ENCODE results near the gene PPM1H.
A peak's percentile ranks its signal among the peaks of the same experiment; 100 is the strongest.
"Not testable (repeated sequence)": the region's sequence is repeated elsewhere in the genome, so short reads cannot be mapped to it uniquely, and the experiment has no call there.

Gene PPM1H

DNA sequence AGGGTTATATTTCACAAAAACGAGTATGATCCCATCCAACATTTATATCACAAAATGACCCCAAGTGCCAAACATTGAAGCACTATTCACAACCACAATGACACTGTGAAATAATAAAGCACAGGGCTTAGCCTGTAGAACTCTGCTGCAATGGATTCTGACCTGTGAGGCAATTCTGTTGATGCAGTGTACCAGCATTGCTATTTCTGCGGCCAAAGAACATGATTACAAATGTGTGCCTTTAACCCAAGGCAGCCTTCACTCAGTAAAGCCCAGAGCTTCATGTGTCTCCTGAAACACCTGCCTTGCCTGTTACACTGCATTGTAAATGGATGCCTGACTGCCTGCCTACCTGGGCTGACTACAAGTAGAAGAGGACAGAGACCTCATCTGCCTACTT, 158.0 kb downstream of the PPM1H start:
- no peak for DNase-seq (ENCODE audit: insufficient read length, low spot score)
- no peak for FAIRE-seq

DNA sequence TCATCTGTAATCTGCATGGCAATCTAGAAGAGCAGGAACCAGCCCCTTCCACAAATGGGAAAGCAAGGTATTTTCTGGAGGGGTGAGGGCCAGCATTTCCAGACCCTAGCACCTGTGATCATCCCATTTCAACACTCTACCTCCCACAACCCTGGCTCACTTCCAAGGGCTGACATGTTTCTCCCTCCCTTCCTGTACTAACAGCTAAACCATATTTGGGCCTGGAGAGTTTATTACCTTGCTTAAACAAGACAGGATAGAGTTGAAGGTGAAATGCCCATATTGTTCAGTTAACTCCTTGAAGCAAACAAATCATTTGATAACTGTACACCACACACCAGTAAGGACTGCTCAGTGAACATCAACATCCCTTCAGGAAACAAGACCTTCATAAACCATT, 158.4 kb downstream of the PPM1H start:
- DNase-seq (ENCODE audit: insufficient read length, low spot score) (no peak), FAIRE-seq (no peak)

DNA sequence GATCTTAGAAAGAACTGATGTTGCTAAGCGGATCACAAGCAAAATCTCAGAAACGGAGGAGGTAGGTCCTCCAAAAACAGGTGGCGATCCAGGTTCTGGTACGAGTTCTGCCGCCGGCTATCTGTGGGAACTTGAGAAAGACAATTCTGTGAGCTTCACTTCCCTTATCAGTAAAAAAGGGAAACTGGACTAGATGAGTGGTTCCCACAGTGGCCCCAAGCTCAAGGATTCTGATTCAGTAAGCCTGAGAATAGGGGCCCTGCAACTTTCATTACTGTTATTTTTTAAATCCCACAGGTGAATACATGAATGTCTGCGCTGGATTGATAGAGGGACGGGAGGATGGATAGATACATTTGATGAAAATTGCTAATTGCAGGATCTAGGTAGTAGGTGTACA, 160.2 kb downstream of the PPM1H start:
- FAIRE-seq (no peak), DNase-seq (ENCODE audit: insufficient read length, low spot score) (no peak)

DNA sequence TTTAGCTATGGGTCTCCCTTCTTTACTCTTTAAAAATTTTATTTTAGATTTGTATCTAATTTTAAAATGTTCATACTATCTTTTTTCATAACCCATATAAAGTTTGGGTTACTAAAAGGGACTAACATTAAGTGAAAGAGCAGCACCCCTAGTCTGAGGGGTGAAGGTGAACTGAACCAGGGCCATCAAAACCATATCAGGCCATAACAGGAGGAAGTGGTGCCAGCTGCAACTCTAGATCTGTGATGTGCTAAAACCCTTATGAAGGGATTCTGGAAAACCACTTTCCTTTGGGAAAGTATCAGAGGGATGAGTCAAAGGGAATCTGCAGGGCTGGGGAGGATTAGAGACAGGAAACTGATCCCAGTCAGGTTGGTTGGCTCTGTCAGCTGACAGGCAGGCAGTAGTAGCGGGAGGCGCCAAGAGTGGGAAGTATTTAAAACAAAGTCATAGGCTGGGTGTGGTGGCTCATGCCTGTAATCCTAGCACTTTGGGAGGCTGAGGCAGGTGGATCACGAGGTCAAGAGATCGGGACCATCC, 162.5 kb downstream of the PPM1H start:
- peak; percentile 25 for DNase-seq (ENCODE audit: insufficient read length, low spot score)
- no peak for FAIRE-seq

DNA sequence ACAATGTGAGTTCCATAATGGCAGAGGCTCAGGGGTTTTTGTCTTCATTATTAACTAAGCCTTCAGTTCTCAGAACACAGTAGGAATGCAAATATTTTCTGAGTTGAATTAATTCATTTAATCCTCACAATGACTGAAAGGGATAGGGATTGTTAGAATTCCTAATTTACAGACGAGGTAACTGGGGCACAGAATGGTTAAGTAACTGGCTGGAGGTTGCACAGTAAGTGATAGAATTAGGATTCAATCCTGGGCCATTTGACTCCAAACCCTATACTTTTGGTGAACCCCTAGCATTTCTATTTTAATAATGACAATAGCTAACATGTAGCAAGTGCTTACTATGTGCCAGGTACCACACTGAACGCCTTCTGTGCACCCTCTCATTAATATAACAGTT, 163.1 kb downstream of the PPM1H start:
- DNase-seq (ENCODE audit: insufficient read length, low spot score) (no peak), FAIRE-seq (no peak)

DNA sequence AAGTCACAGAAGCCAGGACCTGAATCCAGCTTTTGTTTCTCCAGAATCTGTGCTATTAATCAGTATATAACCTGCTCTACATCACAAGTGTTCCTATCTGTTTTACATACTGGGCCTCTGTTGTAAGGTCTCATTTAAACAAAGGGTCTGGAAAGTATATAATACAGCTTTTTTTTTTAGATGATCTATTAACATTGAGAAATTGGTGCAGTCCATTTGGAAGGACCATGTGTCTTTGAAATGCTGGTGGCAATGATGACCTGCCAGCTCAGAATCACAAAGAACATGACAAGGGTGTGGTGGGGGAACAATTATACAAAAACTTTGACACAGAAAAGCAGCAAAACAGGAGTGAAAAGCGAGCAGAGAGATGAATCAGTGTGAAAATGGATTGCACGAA, 164.6 kb downstream of the PPM1H start:
- no peak for FAIRE-seq
- no peak for DNase-seq (ENCODE audit: insufficient read length, low spot score)

DNA sequence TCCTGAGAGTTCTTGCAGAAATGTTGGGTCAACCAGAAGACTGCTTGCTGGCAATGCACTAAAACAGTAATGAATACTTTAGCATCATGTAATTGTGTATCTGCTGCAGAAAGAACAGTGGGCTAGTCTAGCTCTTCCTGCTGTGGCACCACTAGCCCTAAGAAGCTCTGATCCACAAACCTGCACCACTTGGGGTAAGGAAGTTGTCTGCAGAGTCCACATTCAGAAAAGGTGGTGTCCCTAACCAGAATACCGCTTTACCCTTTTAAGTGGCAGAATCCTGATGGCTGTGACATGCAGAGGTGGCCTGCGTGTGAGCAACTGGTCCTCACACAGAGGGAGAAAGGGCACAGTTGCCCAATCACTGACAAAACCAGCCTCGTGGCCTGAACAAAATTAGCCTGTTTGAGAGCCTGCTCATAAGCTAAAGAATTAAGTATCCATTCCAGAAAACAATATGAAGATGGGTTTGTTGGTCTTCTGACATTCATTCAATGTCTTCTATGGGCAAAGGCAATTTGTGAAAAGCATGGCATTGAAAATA, 165.8 kb downstream of the PPM1H start:
- FAIRE-seq = no peak
- DNase-seq (ENCODE audit: insufficient read length, low spot score) = no peak

DNA sequence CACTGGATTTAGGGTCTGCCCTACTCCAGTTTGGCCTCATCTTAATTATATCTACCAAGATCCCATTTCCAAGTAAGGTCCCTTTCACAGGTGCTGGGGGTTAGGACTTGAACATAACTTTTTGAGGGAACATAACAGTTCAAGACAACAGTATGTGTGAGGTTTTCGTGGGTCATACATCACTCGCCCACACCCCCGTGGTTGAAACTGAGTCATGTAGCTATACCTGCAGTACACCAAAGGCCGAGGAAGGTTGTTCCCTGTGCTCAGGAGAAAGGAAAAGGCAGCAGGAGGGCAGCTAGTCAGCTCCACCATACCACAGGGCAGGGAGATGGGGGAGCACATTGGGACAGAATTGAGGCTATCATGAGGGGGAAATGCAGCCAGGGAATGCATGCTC, 167.0 kb downstream of the PPM1H start:
- no peak for FAIRE-seq
- DNase-seq (ENCODE audit: insufficient read length, low spot score) = no peak

DNA sequence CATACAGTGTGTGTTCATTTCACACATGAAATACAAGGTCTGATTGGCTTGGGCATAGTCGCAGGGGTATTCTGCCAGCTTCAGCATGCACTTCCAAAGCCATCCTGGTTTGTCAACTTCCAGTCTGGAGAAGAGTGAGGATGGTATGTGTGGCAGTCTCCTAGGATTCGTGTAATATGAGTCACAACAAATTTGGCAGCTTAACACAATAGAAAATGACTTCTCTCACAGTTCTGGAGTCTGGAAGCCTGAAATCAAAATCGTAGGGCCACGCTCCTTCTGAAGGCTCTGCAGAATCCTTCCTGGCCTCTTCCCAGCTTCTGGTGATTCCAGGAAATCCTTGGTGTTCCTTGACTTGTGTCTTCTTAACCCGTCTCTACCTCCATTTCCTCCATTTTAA, 167.5 kb downstream of the PPM1H start:
- DNase-seq (ENCODE audit: insufficient read length, low spot score) = peak; percentile 17
- no peak for FAIRE-seq

DNA sequence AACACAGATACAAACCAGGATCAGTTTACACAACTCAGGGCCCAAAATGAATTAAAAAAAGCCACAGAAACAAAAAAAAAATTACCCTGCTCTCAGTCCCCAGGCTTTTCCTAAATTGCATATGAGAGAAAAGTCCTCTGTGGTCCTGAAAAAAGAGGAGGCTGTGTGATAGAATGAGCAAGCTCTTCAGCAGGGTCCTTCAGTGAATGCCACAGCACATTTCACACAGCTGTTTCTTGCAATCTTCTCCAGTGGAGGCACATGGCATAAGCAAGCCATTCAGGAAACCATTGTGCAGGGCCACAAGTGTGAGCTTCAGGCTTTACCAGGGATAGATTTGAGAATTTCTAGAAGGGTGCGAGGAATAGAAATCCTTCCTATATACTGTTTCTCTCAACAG, 168.5 kb downstream of the PPM1H start:
- DNase-seq (ENCODE audit: insufficient read length, low spot score) (no peak), FAIRE-seq (no peak)

DNA sequence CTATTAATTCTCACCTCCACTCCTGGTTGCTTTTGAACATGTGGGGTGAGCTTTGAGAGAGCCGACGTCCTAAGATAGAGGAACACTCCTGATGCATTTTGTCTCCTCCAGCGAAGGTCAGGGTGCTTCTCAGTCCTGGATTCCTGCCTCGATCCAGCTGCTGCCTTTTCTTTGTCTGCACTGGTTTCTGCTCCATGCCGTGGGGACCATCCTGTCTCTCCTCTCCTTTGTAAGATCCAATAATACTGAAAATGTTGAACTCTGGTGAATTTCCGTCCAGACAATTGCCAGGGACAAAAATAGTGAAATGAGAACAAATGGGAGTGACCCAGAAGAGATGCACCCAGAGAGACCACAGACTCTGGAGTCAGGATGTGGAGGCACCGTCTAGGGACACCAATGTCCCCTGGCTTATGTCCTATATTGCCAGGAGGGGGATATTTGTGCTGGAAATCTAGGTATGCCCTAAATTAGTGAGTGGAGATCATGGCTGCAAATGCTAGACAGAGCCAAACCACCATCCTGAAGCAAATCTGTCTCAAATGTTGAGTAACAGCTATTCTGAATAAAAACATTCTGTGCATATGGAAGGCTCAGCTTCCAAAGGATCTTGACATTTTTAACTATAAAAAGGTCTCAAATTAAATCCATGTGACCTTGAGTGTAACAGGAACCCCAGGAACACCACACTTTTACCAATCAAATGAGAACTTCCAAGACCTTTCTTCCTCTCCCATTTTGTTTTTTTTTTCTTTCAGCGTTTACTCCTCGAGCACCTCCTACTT, 170.9 kb downstream of the PPM1H start:
- DNase-seq (ENCODE audit: insufficient read length, low spot score) (no peak), FAIRE-seq (no peak)

DNA sequence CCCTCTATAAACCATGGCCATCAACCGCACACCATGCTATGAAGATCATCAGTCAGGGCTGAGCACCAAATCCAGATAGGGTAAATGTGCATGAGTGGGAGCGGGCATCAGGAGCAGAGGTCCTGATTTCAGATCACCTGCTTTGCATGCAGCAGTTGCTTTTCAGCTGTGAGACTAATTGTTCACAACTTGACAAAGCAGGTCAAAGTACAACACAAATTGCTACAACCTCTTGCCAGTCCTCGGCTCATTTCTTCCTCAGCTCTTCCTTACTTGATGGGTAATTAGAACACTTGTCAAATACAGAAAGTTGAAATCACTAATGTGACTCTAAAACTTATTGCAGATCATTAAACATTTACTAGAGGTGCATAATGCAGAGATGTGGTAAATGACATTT, 171.6 kb downstream of the PPM1H start:
- no peak for DNase-seq (ENCODE audit: insufficient read length, low spot score)
- no peak for FAIRE-seq

DNA sequence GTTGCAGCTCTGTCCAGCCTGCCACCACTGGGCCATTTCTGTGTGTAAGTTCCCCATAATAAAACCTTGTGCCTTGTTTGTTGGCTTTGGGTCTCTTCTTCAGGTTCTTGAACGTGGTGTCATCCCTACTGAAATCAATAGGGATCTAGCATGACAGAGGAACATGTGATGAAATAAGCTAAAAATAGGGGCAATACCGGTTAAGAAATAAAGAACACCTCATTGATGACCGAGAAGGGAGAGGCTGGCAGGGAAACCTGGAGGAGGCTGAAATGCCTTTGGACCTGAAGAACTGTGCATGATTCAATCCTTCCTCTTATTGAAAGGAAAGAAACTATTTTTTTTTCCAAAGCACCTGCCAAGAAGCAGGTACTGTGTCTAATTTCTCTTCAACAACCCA, 172.3 kb downstream of the PPM1H start:
- DNase-seq (ENCODE audit: insufficient read length, low spot score) (no peak), FAIRE-seq (no peak)

DNA sequence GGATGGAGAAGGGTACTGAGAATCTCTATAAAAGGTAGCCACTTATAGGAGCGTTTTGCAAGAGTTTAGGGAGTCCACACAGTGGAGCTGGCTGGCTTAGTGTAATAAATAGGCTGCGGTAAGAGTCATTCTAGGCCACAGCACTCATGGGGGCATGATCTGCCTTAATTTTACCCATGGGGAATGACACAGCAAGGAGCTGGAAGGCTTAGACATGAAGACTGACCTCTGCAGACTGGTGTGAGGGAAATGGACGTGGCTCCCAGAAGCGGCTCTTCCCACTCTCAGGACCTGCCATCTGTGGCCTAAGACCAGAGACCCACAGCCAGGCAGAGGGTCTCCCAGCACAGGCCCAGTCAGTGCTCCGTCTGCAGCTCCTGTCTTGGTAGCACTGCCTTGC, 173.3 kb downstream of the PPM1H start:
- DNase-seq (ENCODE audit: insufficient read length, low spot score) = no peak
- no peak for FAIRE-seq

DNA sequence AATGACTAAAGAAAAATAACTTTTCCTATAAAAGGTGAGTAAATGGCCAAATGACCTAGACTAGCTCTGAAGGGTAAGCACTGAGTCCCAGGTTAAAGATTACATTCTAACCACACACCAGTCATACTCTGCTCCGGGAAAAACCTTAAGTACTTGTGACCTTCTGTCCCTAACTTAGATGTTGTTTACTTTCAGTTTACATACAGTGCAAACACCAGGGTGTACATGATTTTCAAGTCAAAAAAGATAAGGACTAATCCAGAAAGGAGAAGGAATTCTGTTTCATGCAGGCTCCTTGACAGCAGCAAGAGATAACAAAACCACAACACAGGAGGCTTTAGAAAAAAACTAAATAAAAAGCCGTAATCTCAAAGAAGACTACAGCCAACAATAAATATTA, 174.2 kb downstream of the PPM1H start:
- DNase-seq (ENCODE audit: insufficient read length, low spot score) (no peak), FAIRE-seq (no peak)

DNA sequence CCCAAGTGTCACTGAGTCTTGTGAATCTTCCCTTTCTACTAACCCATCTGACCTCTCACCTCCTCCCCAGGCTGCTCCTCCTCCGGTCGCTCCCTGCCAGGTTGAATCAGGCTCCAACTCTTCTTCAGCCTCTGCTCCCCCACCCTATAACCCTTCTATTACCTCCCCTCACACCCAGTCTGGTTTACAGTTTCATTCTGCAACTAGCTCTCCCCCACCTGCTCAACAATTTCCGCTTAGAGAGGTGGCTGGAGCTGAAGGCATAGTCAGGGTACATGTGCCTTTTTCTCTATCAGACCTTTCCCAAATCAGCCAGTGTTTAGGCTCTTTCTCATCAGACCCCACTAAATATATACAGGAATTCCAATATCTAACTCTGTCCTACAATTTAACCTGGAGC, 174.6 kb downstream of the PPM1H start:
- not testable (repeated sequence) for DNase-seq (ENCODE audit: insufficient read length, low spot score); FAIRE-seq

DNA sequence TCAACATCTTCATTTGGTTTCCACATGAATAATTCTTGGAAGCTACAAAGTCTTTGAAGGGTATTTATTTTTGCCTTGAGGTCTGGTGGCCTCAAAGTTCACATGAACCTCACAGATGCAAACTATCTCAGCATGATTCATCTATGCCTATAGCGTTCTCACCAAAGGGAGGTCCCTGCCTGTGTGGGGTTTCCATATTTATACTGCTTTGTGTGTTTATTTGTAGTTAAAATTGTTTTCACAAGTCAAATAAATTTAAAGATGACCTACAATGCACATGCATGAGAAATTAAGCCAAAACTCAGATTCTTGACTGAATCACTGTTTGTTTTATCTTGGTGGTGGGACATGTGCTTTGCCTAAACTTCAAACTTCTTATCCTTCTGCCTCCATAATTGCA, 176.7 kb downstream of the PPM1H start:
- no peak for FAIRE-seq
- DNase-seq (ENCODE audit: insufficient read length, low spot score) = no peak

DNA sequence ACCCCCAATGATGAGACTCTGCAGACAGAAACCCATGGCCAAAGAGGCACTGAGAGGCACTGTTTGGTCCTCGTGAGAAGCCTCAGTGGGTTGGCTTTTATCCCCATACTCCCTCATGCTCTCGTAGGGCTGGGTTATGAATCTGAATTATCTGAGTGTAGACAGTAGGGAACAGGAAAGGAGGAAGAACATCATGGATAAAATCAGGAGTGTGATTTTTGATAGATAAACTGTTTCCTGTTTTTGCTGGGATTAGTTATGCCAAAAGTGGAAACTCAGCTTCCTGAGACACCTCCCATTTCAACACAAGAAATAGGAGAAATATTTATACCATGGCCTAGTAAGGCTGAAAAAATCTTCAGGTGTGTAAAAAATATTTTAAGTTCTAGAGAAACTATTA, 177.9 kb downstream of the PPM1H start:
- no peak for FAIRE-seq
- no peak for DNase-seq (ENCODE audit: insufficient read length, low spot score)

DNA sequence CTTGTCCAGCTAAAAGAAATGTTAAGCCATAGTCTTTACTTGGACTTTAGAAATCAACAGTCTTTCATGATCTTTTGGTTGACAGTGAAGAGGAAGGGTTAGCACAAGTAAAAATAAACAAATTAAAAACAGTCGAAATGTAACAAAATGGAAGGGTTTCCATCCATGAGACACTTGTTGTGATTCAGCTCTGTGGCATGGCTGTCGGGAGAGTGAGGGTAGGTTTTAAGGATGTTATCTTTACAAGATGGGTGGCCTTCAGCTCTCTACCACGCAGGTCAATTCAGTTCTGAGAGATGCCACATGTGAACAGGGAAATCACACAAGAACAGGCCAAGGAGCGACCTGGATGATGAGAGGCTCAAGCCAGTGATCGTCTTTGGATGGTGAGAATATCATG, 180.2 kb downstream of the PPM1H start:
- DNase-seq (ENCODE audit: insufficient read length, low spot score) (no peak), FAIRE-seq (no peak)

DNA sequence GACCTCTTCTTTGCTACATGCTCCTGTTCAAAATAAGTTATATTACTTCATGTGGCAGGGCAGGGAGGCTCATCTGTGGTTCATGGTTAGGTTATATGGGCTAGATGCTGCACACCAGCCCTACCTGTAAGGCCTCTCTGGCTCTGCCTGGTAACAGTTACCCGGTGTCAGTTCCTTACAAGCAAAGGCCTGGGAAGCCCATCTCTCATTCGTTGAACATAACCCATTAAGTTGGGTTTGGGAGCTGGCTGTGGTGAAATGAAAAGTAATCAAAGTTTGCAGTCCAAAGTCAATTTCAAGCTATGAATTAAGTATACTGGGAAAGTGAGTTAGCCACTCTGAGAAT, 183.2 kb downstream of the PPM1H start:
- no peak for FAIRE-seq
- DNase-seq (ENCODE audit: insufficient read length, low spot score) = no peak

DNA sequence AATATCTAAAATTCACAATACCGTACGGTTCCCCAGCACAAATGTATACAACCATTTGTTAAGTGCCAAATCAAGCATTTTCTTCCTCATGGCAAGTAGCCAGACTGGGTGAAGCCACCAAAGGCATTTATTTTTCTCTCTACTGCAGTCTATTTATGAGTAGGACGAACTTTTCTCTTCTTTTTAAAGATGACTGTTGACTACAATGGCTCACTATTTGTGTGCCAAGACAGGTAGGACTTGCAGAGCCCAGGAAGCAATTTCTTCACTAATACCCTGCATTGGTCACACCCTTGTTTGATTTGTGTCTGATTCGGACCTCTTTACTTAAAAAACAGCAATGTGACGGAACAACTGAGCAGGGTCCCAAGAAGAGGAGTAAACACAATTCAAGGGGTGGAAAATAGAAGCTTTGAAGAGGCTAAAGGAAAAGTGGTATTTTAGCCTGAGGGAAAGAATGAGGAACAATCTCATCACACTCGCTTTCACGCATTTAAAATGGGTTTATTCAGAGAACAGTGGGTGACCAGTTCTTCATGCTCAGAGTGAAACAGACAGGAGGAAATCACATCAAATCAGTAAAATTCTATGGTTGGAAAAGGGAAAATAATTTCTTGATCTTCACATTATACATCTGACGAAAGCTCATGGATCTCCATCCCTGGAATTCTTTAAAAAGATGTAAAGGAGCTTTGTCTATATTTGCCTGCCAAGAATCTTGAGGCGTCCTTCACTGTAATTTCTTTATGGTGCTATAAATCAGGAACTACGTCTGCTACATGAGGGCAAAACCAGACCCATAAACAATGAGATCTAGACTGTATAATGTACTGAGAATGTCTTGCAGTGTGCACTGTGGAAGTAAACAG, 183.8 kb downstream of the PPM1H start:
- FAIRE-seq = no peak
- DNase-seq (ENCODE audit: insufficient read length, low spot score) = no peak

DNA sequence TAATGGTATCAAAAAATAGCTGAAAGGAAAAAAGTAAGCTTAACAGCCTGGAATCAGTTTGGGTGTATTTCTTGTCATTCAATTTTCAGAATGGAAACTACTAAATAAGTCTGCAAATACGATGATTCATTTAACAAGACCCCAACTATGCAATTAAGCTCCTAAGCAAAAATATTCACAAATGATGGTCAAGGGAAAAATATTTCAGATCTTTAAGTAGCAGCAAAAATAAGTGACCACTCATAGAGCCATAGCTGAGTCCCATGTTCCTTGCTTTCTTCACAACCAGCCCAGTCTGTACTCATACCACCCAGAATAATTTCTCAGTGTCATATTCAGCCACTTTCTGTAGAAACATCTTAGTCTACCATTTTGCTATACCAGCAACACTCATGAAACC, 185.4 kb downstream of the PPM1H start:
- FAIRE-seq (no peak), DNase-seq (ENCODE audit: insufficient read length, low spot score) (no peak)
